ENCODE results near the gene SRSF5. TPM values are rescaled to one million over a fixed set of nuclear protein-coding genes. Genes with fewer than 3 reads are reported as not detected.
A peak's percentile ranks its signal among the peaks of the same experiment; 100 is the strongest.
"Not testable (repeated sequence)": the region's sequence is repeated elsewhere in the genome, so short reads cannot be mapped to it uniquely, and the experiment has no call there.

SRSF5 gene
- 121 and 167 TPM in 2 replicates for total RNA-seq (2014; rRNA removed; shearing (Covaris generic))

- Histone ChIP-seq H3K4me1 (replicated peaks) (peaks cover 13% of the 10 kb centered on the region), H3K27ac (peak within 1 kb of the TSS; percentile 99), H3K9me3 (replicated peaks) (no peaks in the 10 kb centered on the region), H3K36me3 (peaks cover 51% of the 10 kb centered on the region), H3K27me3 (replicated peaks) (no peaks in the 10 kb centered on the region), H3K4me3 (peak within 1 kb of the TSS; percentile 90)
- peak; percentile 93 to 94 for DNase-seq (ENCODE audit: low read depth in 1 of 2, low spot score in 2 of 2)
These were observed at the start of gene SRSF5 for GRCh38 chr14:69766984-69767368. TSS of gene SRSF5 (plus strand) at chr14:69767142. CDS start at chr14:69768157, 1,015 bp downstream.

DNA sequence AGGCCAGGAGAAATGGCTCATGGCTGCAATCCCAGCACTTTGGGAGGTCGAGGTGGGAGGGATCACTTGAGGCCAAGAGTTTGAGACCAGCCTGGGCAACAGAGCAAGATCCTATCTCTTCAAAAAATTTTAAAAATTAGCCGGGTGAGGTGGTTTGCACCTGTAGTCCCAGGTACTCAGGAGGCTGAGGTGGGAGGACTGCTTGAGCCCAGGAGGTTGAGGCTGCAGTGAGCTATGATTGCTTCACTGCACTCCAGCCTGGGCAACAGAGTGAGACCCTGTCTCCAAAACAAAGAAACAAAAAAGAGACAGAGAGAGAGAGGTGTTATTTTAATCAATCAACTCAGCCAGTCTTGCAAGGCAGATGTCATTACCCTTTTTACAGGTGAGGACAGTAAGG lies 48.3 kb upstream of the SRSF5 start:
- not testable (repeated sequence) for H3K36me3 ChIP-seq; H3K9me3 ChIP-seq (replicated peaks); H3K27me3 ChIP-seq (replicated peaks); H3K27ac ChIP-seq; DNase-seq (ENCODE audit: low read depth in 1 of 2, low spot score in 2 of 2); H3K4me3 ChIP-seq
- H3K4me1 ChIP-seq (replicated peaks) = peaks cover 25% of the 10 kb centered on the region

- H3K4me3 ChIP-seq = no peak overlapping the region
- DNase-seq (ENCODE audit: low read depth in 1 of 2, low spot score in 2 of 2) = no peak
- no peak overlapping the region for H3K27ac ChIP-seq
- no peaks in the 10 kb centered on the region for H3K36me3 ChIP-seq
- H3K9me3 ChIP-seq (replicated peaks) = no peaks in the 10 kb centered on the region
- H3K4me1 ChIP-seq (replicated peaks) = peaks cover 19% of the 10 kb centered on the region
- H3K27me3 ChIP-seq (replicated peaks) = no peaks in the 10 kb centered on the region
These were observed 47.4 kb upstream of the SRSF5 start for GRCh38 chr14:69719501-69719951.

DNA sequence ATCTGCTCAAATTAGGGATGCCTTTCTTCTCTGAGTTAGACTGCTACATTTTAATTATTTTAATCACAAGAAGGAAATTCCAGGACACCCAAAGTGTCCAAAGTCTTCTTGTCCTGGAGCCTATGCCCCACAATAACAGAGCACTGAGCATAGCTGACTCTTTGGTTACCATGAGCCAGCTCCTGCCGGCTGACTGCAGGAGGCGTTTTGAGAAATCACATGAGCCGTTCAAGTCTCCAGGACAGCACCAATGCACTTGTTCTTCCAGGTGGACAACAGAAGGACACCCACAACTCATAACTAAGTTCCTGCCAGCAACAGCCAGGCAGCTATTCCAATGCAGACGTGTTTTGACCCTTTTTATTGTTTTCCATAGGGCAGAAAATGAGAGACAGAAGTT lies 46.0 kb upstream of the SRSF5 start:
- Histone ChIP-seq H3K9me3 (replicated peaks) (no peaks in the 10 kb centered on the region), H3K4me3 (no peak overlapping the region)

GRCh38 chr14:69726761-69727511 lies 40.0 kb upstream of the SRSF5 start:
- Histone ChIP-seq H3K27ac (no peak overlapping the region), H3K36me3 (no peaks in the 10 kb centered on the region), H3K4me3 (peak overlapping the region; percentile 22), H3K27me3 (replicated peaks) (no peaks in the 10 kb centered on the region), H3K9me3 (replicated peaks) (no peaks in the 10 kb centered on the region), H3K4me1 (replicated peaks) (peaks cover 6% of the 10 kb centered on the region)
- peak; percentile 65 to 68 for DNase-seq (ENCODE audit: low read depth in 1 of 2, low spot score in 2 of 2)

More for the DNA sequence above, 46.0 kb upstream of the SRSF5 start:
- H3K36me3 ChIP-seq = no peaks in the 10 kb centered on the region
- H3K27me3 ChIP-seq (replicated peaks) = no peaks in the 10 kb centered on the region
- no peak for DNase-seq (ENCODE audit: low read depth in 1 of 2, low spot score in 2 of 2)
- peaks cover 16% of the 10 kb centered on the region for H3K4me1 ChIP-seq (replicated peaks)
- no peak overlapping the region for H3K27ac ChIP-seq

GRCh38 chr14:69727860-69728259 lies 39.1 kb upstream of the SRSF5 start:
- peaks cover 6% of the 10 kb centered on the region for H3K4me1 ChIP-seq (replicated peaks)
- no peaks in the 10 kb centered on the region for H3K27me3 ChIP-seq (replicated peaks)
- H3K36me3 ChIP-seq = no peaks in the 10 kb centered on the region
- no peaks in the 10 kb centered on the region for H3K9me3 ChIP-seq (replicated peaks)
- H3K27ac ChIP-seq = no peak overlapping the region
- no peak overlapping the region for H3K4me3 ChIP-seq
- DNase-seq (ENCODE audit: low read depth in 1 of 2, low spot score in 2 of 2) = no peak

DNA sequence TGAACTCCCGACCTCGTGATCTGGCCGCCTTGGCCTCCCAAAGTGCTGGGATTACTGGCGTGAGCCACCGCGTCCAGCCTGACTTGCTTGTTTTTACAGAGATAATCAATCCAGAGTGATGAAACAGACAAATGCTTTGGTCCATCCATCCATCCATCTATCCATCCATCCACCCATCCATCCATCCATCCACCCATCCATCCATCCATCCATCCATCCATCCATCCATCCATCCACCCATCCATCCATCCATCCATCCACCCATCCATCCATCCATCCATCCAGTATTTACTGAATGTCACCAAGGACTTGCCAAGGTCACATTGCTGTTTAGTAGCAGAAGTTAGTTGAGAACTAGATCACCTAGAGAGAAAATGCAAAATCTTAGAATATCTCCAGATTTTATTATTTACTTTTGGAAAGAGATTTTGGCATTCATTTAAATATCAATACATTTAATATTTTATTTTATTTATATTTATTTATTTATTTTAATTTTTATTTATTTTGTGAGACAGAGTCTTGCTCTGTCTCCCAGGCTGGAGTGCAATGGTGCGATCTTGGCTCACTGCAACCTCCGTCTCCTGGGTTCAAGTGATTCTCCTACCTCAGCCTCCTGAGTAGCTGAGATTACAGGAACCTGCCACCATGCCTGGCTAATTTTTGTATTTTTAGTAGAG lies 34.9 kb upstream of the SRSF5 start:
- DNase-seq (ENCODE audit: low read depth in 1 of 2, low spot score in 2 of 2); H3K4me1 ChIP-seq (replicated peaks); H3K9me3 ChIP-seq (replicated peaks); H3K27ac ChIP-seq; H3K36me3 ChIP-seq; H3K4me3 ChIP-seq; H3K27me3 ChIP-seq (replicated peaks): not testable (repeated sequence)

- not testable (repeated sequence) for H3K4me3 ChIP-seq; H3K9me3 ChIP-seq (replicated peaks); H3K4me1 ChIP-seq (replicated peaks); H3K27ac ChIP-seq; H3K36me3 ChIP-seq; H3K27me3 ChIP-seq (replicated peaks); DNase-seq (ENCODE audit: low read depth in 1 of 2, low spot score in 2 of 2)
These were observed 30.5 kb upstream of the SRSF5 start for GRCh38 chr14:69736405-69736804.

GRCh38 chr14:69741055-69741454 lies 25.9 kb upstream of the SRSF5 start:
- H3K4me3 ChIP-seq = no peak overlapping the region
- no peaks in the 10 kb centered on the region for H3K9me3 ChIP-seq (replicated peaks)
- no peaks in the 10 kb centered on the region for H3K36me3 ChIP-seq
- DNase-seq (ENCODE audit: low read depth in 1 of 2, low spot score in 2 of 2) = no peak
- no peak overlapping the region for H3K27ac ChIP-seq
- H3K27me3 ChIP-seq (replicated peaks) = no peaks in the 10 kb centered on the region
- no peaks in the 10 kb centered on the region for H3K4me1 ChIP-seq (replicated peaks)

GRCh38 chr14:69749956-69750355 lies 17.0 kb upstream of the SRSF5 start:
- Histone ChIP-seq H3K4me3 (no peak overlapping the region), H3K27me3 (replicated peaks) (no peaks in the 10 kb centered on the region), H3K27ac (no peak overlapping the region), H3K9me3 (replicated peaks) (no peaks in the 10 kb centered on the region), H3K36me3 (no peaks in the 10 kb centered on the region), H3K4me1 (replicated peaks) (no peaks in the 10 kb centered on the region)
- DNase-seq (ENCODE audit: low read depth in 1 of 2, low spot score in 2 of 2) = no peak

DNA sequence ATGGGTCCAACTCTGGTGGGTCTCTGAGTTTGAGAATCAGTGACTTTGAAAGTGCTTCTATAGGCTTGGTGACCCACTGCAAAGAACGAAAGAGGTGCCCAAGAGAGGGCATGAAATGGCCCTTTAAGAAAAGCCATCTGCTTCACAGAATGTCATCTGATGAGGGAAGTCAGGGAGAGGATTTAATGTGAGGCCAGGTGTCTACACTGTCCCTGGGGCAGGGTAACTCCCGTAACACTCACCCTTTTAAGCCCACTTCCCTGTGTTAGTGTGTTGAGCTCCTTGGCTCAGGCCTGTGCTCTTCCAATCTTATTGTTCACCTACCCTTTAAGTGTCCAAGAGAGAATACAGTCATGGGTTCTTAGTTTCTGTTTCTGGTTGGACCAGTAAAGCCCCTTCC lies 16.4 kb upstream of the SRSF5 start:
- no peak for DNase-seq (ENCODE audit: low read depth in 1 of 2, low spot score in 2 of 2)
- Histone ChIP-seq H3K4me3 (no peak overlapping the region), H3K9me3 (replicated peaks) (no peaks in the 10 kb centered on the region)

DNA sequence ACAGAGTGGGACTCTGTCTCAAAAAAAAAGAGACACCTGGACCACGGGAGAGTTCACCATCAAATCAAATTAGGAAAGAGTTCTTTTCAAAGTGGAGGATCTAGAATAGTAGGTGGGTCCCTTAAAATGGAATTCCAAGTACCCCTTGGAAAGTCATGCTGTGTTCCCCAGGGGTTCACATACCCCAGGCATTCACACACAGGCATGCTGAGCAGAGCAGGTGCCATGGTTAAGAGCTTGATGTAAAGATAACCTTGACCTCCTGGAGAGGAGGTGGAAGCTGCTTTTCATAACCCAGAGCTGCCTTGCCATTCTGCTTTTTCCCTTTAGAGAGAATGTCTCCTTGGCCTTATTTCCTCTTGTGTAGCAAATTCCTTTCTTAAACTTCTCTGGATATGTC lies 14.2 kb upstream of the SRSF5 start:
- DNase-seq (ENCODE audit: low read depth in 1 of 2, low spot score in 2 of 2) = no peak
- no peaks in the 10 kb centered on the region for H3K27me3 ChIP-seq (replicated peaks)
- no peaks in the 10 kb centered on the region for H3K36me3 ChIP-seq
- H3K9me3 ChIP-seq (replicated peaks) = no peaks in the 10 kb centered on the region
- H3K4me1 ChIP-seq (replicated peaks) = no peaks in the 10 kb centered on the region
- H3K27ac ChIP-seq = no peak overlapping the region
- no peak overlapping the region for H3K4me3 ChIP-seq

More for the DNA sequence above, 16.4 kb upstream of the SRSF5 start:
- Histone ChIP-seq H3K27ac (no peak overlapping the region), H3K4me1 (replicated peaks) (no peaks in the 10 kb centered on the region), H3K27me3 (replicated peaks) (no peaks in the 10 kb centered on the region), H3K36me3 (no peaks in the 10 kb centered on the region)

DNA sequence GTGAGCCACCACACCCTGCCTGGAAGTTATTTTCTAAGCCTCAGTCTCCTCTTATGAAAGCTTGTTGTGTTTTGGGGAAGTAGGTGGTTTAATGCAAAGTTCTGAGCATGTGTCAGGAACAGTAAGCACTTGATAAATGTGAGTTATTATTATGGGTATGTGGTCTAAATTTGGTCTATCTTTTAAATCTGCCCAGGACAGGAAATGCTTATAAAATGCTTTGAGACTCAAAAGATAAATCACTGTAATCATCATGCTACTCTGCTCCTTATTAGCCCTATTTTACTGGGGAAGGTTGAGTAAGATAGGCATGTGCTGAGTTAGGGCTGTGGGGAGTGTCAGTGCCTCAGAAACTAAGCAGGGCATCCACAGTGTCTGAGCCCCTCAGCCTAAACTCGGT lies 13.1 kb upstream of the SRSF5 start:
- no peaks in the 10 kb centered on the region for H3K27me3 ChIP-seq (replicated peaks)
- no peak overlapping the region for H3K4me3 ChIP-seq
- H3K27ac ChIP-seq = no peak overlapping the region
- no peaks in the 10 kb centered on the region for H3K9me3 ChIP-seq (replicated peaks)
- no peaks in the 10 kb centered on the region for H3K4me1 ChIP-seq (replicated peaks)
- no peaks in the 10 kb centered on the region for H3K36me3 ChIP-seq
- DNase-seq (ENCODE audit: low read depth in 1 of 2, low spot score in 2 of 2) = no peak

DNA sequence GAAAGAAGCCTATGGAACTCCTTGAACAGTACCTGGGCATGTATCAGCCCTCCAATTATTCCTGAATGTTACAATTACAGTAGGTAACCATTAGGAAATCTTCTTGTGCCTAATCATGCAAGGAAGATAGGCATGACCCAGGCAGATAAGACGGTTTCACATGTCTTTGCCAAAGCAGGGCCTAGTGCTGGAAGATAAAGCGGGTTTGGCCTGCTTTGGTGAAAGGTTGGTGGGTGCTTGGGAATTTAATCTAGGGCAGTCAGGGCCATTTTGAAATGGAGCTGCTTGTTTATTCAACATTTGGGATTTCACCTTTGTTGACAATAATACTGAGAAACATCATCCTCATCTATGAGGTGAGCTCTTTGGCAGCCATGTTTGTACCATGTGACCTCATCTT lies 12.5 kb upstream of the SRSF5 start:
- Histone ChIP-seq H3K9me3 (replicated peaks) (no peaks in the 10 kb centered on the region), H3K4me3 (no peak overlapping the region), H3K4me1 (replicated peaks) (no peaks in the 10 kb centered on the region), H3K36me3 (no peaks in the 10 kb centered on the region), H3K27me3 (replicated peaks) (no peaks in the 10 kb centered on the region), H3K27ac (no peak overlapping the region)
- DNase-seq (ENCODE audit: low read depth in 1 of 2, low spot score in 2 of 2) = no peak

All from SJSA1 (cell line).